HCT116 (cell line): ENCODE data around the gene BRWD1. TPM values are rescaled to one million over a fixed set of nuclear protein-coding genes. Genes with fewer than 3 reads are reported as not detected.

Experiments used
- ATAC-seq: fragments of 200-7000 bp; cut with Tn5 transposase; 2 replicates; pipeline ENCODE4 v1.9.1; 2020; ENCODE audit warnings: mild to moderate bottlenecking, moderate library complexity
- BruUV-seq: library from RNA; stranded (reverse); fragments of 400-500 nt; replicated peaks from 2 replicates; lab custom pipeline; 2021; lab: Mats Ljungman, UMichigan
- CTCF ChIA-PET: fragments of 300-600 bp; sonication (Branson Sonifier 250); formaldehyde crosslinking; loops from one replicate; lab custom pipeline; 2021; ENCODE audit warnings: antibody characterized with exemption; lab: Charles Lee
- POLR2A ChIA-PET: fragments of 300-600, 350-600 bp; sonication (Branson Sonifier 250); formaldehyde crosslinking; loops from one replicate; lab custom pipeline; 2021; ENCODE audit warnings: antibody characterized with exemption; lab: Charles Lee
- RAD21 ChIA-PET, 2 experiments: fragments of 300-600 bp; sonication (Branson Sonifier 250); formaldehyde crosslinking; loops; one replicate each; lab custom pipeline; 2023; ENCODE audit warnings: low total read pairs in 2 of 2; ENCODE audit not compliant: uncharacterized antibody in 2 of 2, unreplicated experiment in 2 of 2, low non-redundant PET in 1 of 2; lab: Charles Lee
- DNase-seq: peaks from one replicate; pipeline ENCODE4 v3.0.0-alpha.2; 2010; ENCODE audit warnings: low read depth, low spot score
- H2AFZ ChIP-seq: fragments of 200-600 bp; shearing (Covaris generic), sonication (generic); 2 replicates; pipeline ENCODE4 v1.6.1; 2017; ENCODE audit warnings: low read depth, mixed run types, mixed read lengths, antibody characterized with exemption, low read length; ENCODE audit not compliant: poor library complexity, severe bottlenecking
- H3K27ac ChIP-seq: 2 replicates; pipeline ENCODE4 v1.5.1; 2012; ENCODE audit warnings: low read depth, low read length
- H3K27me3 ChIP-seq: fragments of 200-600 bp; sonication (generic); 2 replicates; pipeline ENCODE4 v1.6.1; 2016; ENCODE audit warnings: mixed run types, low read length, mixed read lengths; ENCODE audit not compliant: insufficient read depth
- H3K36me3 ChIP-seq, 2 experiments: fragments of 200-500 bp in 1 of 2; fragments of 200-600 bp in 1 of 2; sonication (Bioruptor generic) in 1 of 2; sonication (generic) in 1 of 2; 2 replicates each; pipeline versions ENCODE4 v1.5.1 to v1.6.1; 2014 to 2016; ENCODE audit warnings: low read length in 2 of 2, inconsistent platforms in 1 of 2, mixed read lengths in 1 of 2, mixed run types in 1 of 2; ENCODE audit not compliant: insufficient read depth in 2 of 2, control insufficient read depth in 1 of 2
- H3K4me1 ChIP-seq, 2 experiments: fragments of 200-600 bp in 1 of 2; sonication (generic) in 1 of 2; 2 replicates each; pipeline versions ENCODE4 v1.5.1 to v1.6.1; 2012 to 2017; ENCODE audit warnings: low read length in 2 of 2, inconsistent platforms in 1 of 2, mild to moderate bottlenecking in 1 of 2, mixed read lengths in 1 of 2, mixed run types in 1 of 2, moderate library complexity in 1 of 2; ENCODE audit not compliant: insufficient read depth in 2 of 2, control insufficient read depth in 1 of 2
- H3K4me2 ChIP-seq: fragments of 200-600 bp; sonication (generic); 2 replicates; pipeline ENCODE4 v1.6.1; 2017; ENCODE audit warnings: mixed run types, low read length, mixed read lengths
- H3K4me3 ChIP-seq, 2 experiments: fragments of 200-600 bp in 1 of 2; sonication (generic) in 1 of 2; replicated peaks in 1 of 2; 2 replicates each; pipeline ENCODE4 v1.5.1; 2011 to 2016; ENCODE audit warnings: low read length in 2 of 2, control low read depth in 1 of 2, low read depth in 1 of 2, mild to moderate bottlenecking in 1 of 2, mixed read lengths in 1 of 2, mixed run types in 1 of 2
- H3K79me2 ChIP-seq: fragments of 200-600 bp; sonication (generic); 2 replicates; pipeline ENCODE4 v1.6.1; 2017; ENCODE audit warnings: mild to moderate bottlenecking, mixed run types, low read length, moderate library complexity, mixed read lengths; ENCODE audit not compliant: insufficient read depth
- H3K9ac ChIP-seq: fragments of 200-600 bp; sonication (generic); 2 replicates; pipeline ENCODE4 v1.6.1; 2016; ENCODE audit warnings: low read length, mixed read lengths
- H3K9me2 ChIP-seq: fragments of 200-600 bp; sonication (generic), shearing (Covaris generic); 2 replicates; pipeline ENCODE4 v1.6.1; 2017; ENCODE audit warnings: mixed run types, mild to moderate bottlenecking, moderate library complexity; ENCODE audit not compliant: insufficient read depth
- H3K9me3 ChIP-seq, 2 experiments: fragments of 200-500 bp in 1 of 2; fragments of 200-600 bp in 1 of 2; sonication (Bioruptor generic) in 1 of 2; sonication (generic) in 1 of 2; 2 replicates each; pipeline ENCODE4 v1.6.1; 2014 to 2017; ENCODE audit warnings: low read length in 2 of 2, mixed read lengths in 2 of 2, inconsistent platforms in 1 of 2, low read depth in 1 of 2, mild to moderate bottlenecking in 1 of 2, mixed run types in 1 of 2, moderate library complexity in 1 of 2; ENCODE audit not compliant: control insufficient read depth in 1 of 2, insufficient read depth in 1 of 2
- H4K20me1 ChIP-seq: fragments of 200-600 bp; sonication (generic), shearing (Covaris generic); 2 replicates; pipeline ENCODE4 v1.6.1; 2017; ENCODE audit warnings: mixed run types, mild to moderate bottlenecking, moderate library complexity; ENCODE audit not compliant: insufficient read depth
- CBX3 ChIP-seq: IDR thresholded peaks from 2 replicates; pipeline ENCODE4 v1.6.1; 2012; ENCODE audit warnings: low read depth
- CEBPB ChIP-seq: IDR thresholded peaks from 2 replicates; pipeline ENCODE4 v1.6.1; 2012; ENCODE audit warnings: low read depth
- EGR1 ChIP-seq: IDR thresholded peaks from 2 replicates; pipeline ENCODE4 v1.6.1; 2012; ENCODE audit warnings: low read depth
- ELF1 ChIP-seq: IDR thresholded peaks from 2 replicates; pipeline ENCODE4 v1.6.1; 2012; ENCODE audit warnings: low read depth, borderline replicate concordance
- EZH2 ChIP-seq: fragments of 200-600 bp; sonication (generic); IDR thresholded peaks from 2 replicates; pipeline ENCODE4 v1.6.1; 2017; ENCODE audit warnings: antibody characterized with exemption, mixed run types
- EZH2phosphoT487 ChIP-seq: fragments of 200-600 bp; IDR thresholded peaks from 2 replicates; pipeline ENCODE4 v1.6.1; 2018; ENCODE audit warnings: antibody characterized with exemption, borderline replicate concordance
- FOSL1 ChIP-seq: IDR thresholded peaks from 2 replicates; pipeline ENCODE4 v1.6.1; 2012; ENCODE audit warnings: low read depth
- JUND ChIP-seq: IDR thresholded peaks from 2 replicates; pipeline ENCODE4 v1.6.1; 2012
- POLR2A ChIP-seq: IDR thresholded peaks from 2 replicates; pipeline ENCODE4 v1.7.0; 2011; ENCODE audit warnings: borderline replicate concordance; ENCODE audit not compliant: insufficient read depth, insufficient read length; ENCODE audit errors: extremely low read depth
- POLR2AphosphoS5 ChIP-seq: IDR thresholded peaks from 2 replicates; pipeline ENCODE4 v1.6.1; 2011; ENCODE audit warnings: mild to moderate bottlenecking, low read depth, low read length, moderate library complexity
- RAD21 ChIP-seq: IDR thresholded peaks from 2 replicates; pipeline ENCODE4 v1.6.1; 2012; ENCODE audit warnings: low read depth, mild to moderate bottlenecking
- REST ChIP-seq: IDR thresholded peaks from 2 replicates; pipeline ENCODE4 v1.6.1; 2012; ENCODE audit warnings: low read depth
- SIN3A ChIP-seq: IDR thresholded peaks from 2 replicates; pipeline ENCODE4 v1.6.1; 2012; ENCODE audit warnings: low read depth
- SP1 ChIP-seq: IDR thresholded peaks from 2 replicates; pipeline ENCODE4 v1.6.1; 2012; ENCODE audit warnings: low read depth
- SRF ChIP-seq: IDR thresholded peaks from 2 replicates; pipeline ENCODE4 v1.6.1; 2012; ENCODE audit warnings: low read depth
- TCF7L2 ChIP-seq: IDR thresholded peaks from 2 replicates; pipeline ENCODE4 v1.7.0; 2011; ENCODE audit warnings: borderline replicate concordance, inconsistent platforms; ENCODE audit not compliant: insufficient read depth, insufficient read length; ENCODE audit errors: extremely low read depth
- YY1 ChIP-seq: IDR thresholded peaks from 2 replicates; pipeline ENCODE4 v1.6.1; 2011; ENCODE audit warnings: low read length, low read depth, moderate library complexity, mild to moderate bottlenecking; ENCODE audit not compliant: insufficient replicate concordance; ENCODE audit errors: extremely low read depth
- ZFX ChIP-seq: fragments of 450-650 bp; IDR thresholded peaks from 2 replicates; pipeline ENCODE4 v1.6.1; 2017
- ZNF274 ChIP-seq: fragments of 200-500 bp; sonication (Bioruptor generic); IDR thresholded peaks from 2 replicates; pipeline ENCODE4 v1.6.1; 2014; ENCODE audit warnings: mild to moderate bottlenecking, low read depth, low read length, inconsistent platforms
- intact Hi-C: fragments of 100-400 bp; cut with micrococcal nuclease; formaldehyde crosslinking; loops from 2 replicates; pipeline ENCODE4 v1.10.0; 2022
- total RNA-seq: library from RNA; stranded (reverse); gene quantifications from one replicate; pipeline ENCODE4 v1.2.1, GENCODE V29; 2021; ENCODE audit not compliant: unreplicated experiment

The BRWD1 gene
- total RNA-seq, 1 experiment from 2014 or later, result 33.1 TPM

- BruUV-seq, result no TSS peak
- Histone ChIP-seq H3K4me1 (peaks cover 4 to 14% of the 10 kb centered on the region in 2 experiments; a peak in 3 of 4 replicates), H3K36me3 (no peaks in the 10 kb centered on the region), H3K4me2 (no peak overlapping the region), H4K20me1 (no peaks in the 10 kb centered on the region), H3K79me2 (peaks cover 15% of the 10 kb centered on the region), H3K27me3 (no peaks in the 10 kb centered on the region), H3K4me3 (no peak overlapping the region), H2AFZ (no peak overlapping the region), H3K27ac (no peak overlapping the region), H3K9me2 (no peaks in the 10 kb centered on the region), H3K9ac (no peak overlapping the region), H3K9me3 (no peaks in the 10 kb centered on the region)
- no peak for TF ChIP-seq YY1
- TF ChIP-seq POLR2AphosphoS5, result no peak
- no peak for TF ChIP-seq RAD21
- no peak for TF ChIP-seq FOSL1
- TF ChIP-seq EZH2phosphoT487, result no peak
- no peak for TF ChIP-seq SIN3A
- TF ChIP-seq POLR2A, result no peak
- TF ChIP-seq SRF, result no peak
- TF ChIP-seq EZH2, result no peak
- no peak for TF ChIP-seq ELF1
- no peak for TF ChIP-seq CEBPB
- no peak for TF ChIP-seq ZNF274
- TF ChIP-seq JUND, result no peak
- POLR2A ChIA-PET, result no interaction called here
- RAD21 ChIA-PET, result no interaction called here
- DNase-seq (no peak), ATAC-seq (no peak)
- CTCF ChIA-PET, result interaction anchor here (0.6 kb wide), 1 partner anchor 188 kb away, joined by 3 read pairs; no protein-coding TSS in a partner anchor
- intact Hi-C loops, result loop anchor here (10.0 kb wide), 2 partner anchors 258 to 448 kb away; partner anchors contain the start of gene LCA5L
Measured at GRCh38 chr21:39186676-39187075, 126.8 kb downstream of the BRWD1 start.

GRCh38 chr21:39185157-39185556 lies 128.3 kb downstream of the BRWD1 start:
- Histone ChIP-seq H3K4me1 (peaks cover 4 to 15% of the 10 kb centered on the region in 2 experiments; a peak in 3 of 4 replicates), H3K9me3 (no peaks in the 10 kb centered on the region), H2AFZ (no peak overlapping the region), H4K20me1 (peaks cover 3% of the 10 kb centered on the region; the same call in 1 of the 2 replicates), H3K9ac (peak overlapping the region; percentile 92; the same call in 1 of the 2 replicates), H3K4me3 (peak overlapping the region in 1 of 2 experiments; percentile 80; a peak in 1 of 4 replicates), H3K27ac (no peak overlapping the region), H3K4me2 (peak overlapping the region; percentile 88), H3K9me2 (no peaks in the 10 kb centered on the region), H3K36me3 (peaks cover 0 to 4% of the 10 kb centered on the region in 2 experiments; a peak in 1 of 4 replicates), H3K27me3 (no peaks in the 10 kb centered on the region), H3K79me2 (peaks cover 30% of the 10 kb centered on the region)
- intact Hi-C loops, result loop anchor here (10.0 kb wide), 2 partner anchors 260 to 450 kb away; partner anchors contain the start of gene LCA5L
- CTCF ChIA-PET, result no interaction called here
- POLR2A ChIA-PET, result no interaction called here
- no TSS peak for BruUV-seq
- RAD21 ChIA-PET, result no interaction called here
- no peak for ATAC-seq
- no peak for DNase-seq
- TF ChIP-seq TCF7L2 (no peak), EGR1 (no peak), EZH2phosphoT487 (no peak), JUND (no peak), ZNF274 (no peak), SP1 (no peak), SIN3A (no peak), REST (no peak), ZFX (no peak), FOSL1 (no peak), CBX3 (no peak), CEBPB (no peak), SRF (no peak), POLR2A (no peak)
